GM23338 (cell line): ENCODE data around the gene PAF1. TPM values are rescaled to one million over a fixed set of nuclear protein-coding genes. Genes with fewer than 3 reads are reported as not detected.
A peak's percentile ranks its signal among the peaks of the same experiment; 100 is the strongest.

ENCODE experiments used
- ATAC-seq: fragments of 200-7000 bp; cut with Tn5 transposase; 3 replicates; pipeline ENCODE4 v1.9.1; 2020
- DNase-seq: peaks from one replicate; pipeline ENCODE4 v3.0.0-alpha.2; 2015; ENCODE audit warnings: low spot score
- H2AFZ ChIP-seq: fragments of 200-600 bp; sonication (generic); 2 replicates; pipeline ENCODE4 v1.8.0; 2016; ENCODE audit warnings: antibody characterized with exemption, mild to moderate bottlenecking, moderate library complexity
- H3F3A ChIP-seq: fragments of 200-600 bp; sonication (generic); replicated peaks from 2 replicates; pipeline ENCODE4 v1.8.0; 2017; ENCODE audit warnings: antibody characterized with exemption, mixed run types, low read depth
- H3K27ac ChIP-seq: fragments of 200-600 bp; sonication (generic); 2 replicates; pipeline ENCODE4 v1.6.1; 2016; ENCODE audit warnings: low read depth
- H3K27me3 ChIP-seq: fragments of 200-600 bp; sonication (generic); 2 replicates; pipeline ENCODE4 v1.8.0; 2016; ENCODE audit warnings: mild to moderate bottlenecking, mixed run types, moderate library complexity; ENCODE audit not compliant: insufficient read depth
- H3K36me3 ChIP-seq: fragments of 200-600 bp; sonication (generic); 2 replicates; pipeline ENCODE4 v1.8.0; 2016; ENCODE audit warnings: mild to moderate bottlenecking; ENCODE audit not compliant: insufficient read depth
- H3K4me1 ChIP-seq: fragments of 200-600 bp; sonication (generic); 2 replicates; pipeline ENCODE4 v1.8.0; 2016; ENCODE audit warnings: mild to moderate bottlenecking, moderate library complexity; ENCODE audit not compliant: insufficient read depth
- H3K4me2 ChIP-seq: fragments of 200-600 bp; sonication (generic); 2 replicates; pipeline ENCODE4 v1.7.1; 2017; ENCODE audit warnings: mixed run types
- H3K4me3 ChIP-seq: fragments of 200-600 bp; sonication (generic); 2 replicates; pipeline ENCODE4 v1.6.1; 2016; ENCODE audit warnings: mixed run types
- H3K79me2 ChIP-seq: fragments of 200-600 bp; sonication (generic); replicated peaks from 2 replicates; pipeline ENCODE4 v1.8.0; 2017; ENCODE audit warnings: mild to moderate bottlenecking; ENCODE audit not compliant: insufficient read depth
- H3K9me2 ChIP-seq: fragments of 200-600 bp; sonication (generic); 2 replicates; pipeline ENCODE4 v1.8.0; 2017; ENCODE audit not compliant: insufficient read depth
- H4K20me1 ChIP-seq: fragments of 200-600 bp; sonication (generic); replicated peaks from 2 replicates; pipeline ENCODE4 v1.8.0; 2017; ENCODE audit warnings: mild to moderate bottlenecking; ENCODE audit not compliant: insufficient read depth
- H3K27ac Mint-ChIP-seq: 2 replicates; pipeline ENCODE4 v1.8.0; 2020; ENCODE audit warnings: inconsistent platforms, mild to moderate bottlenecking, moderate library complexity, mixed read lengths
- H3K27me3 Mint-ChIP-seq: 3 replicates; pipeline ENCODE4 v1.8.0; 2022; ENCODE audit warnings: low read depth, mild to moderate bottlenecking, moderate library complexity, mixed read lengths, inconsistent platforms; ENCODE audit not compliant: insufficient read depth, poor library complexity
- H3K36me3 Mint-ChIP-seq: 3 replicates; pipeline ENCODE4 v1.8.0; 2021; ENCODE audit warnings: low read depth, mild to moderate bottlenecking, inconsistent platforms, moderate library complexity, mixed read lengths
- H3K4me1 Mint-ChIP-seq: 3 replicates; pipeline ENCODE4 v1.8.0; 2020; ENCODE audit warnings: mild to moderate bottlenecking, inconsistent platforms, mixed read lengths
- H3K4me3 Mint-ChIP-seq: 3 replicates; pipeline ENCODE4 v1.8.0; 2021; ENCODE audit warnings: moderate library complexity, mild to moderate bottlenecking, inconsistent platforms, mixed read lengths
- H3K9me3 Mint-ChIP-seq: 3 replicates; pipeline ENCODE4 v1.8.0; 2020; ENCODE audit warnings: moderate library complexity, mild to moderate bottlenecking, inconsistent platforms, mixed read lengths
- CREB1 ChIP-seq: fragments of 250-450 bp; sonication (Bioruptor Pico); IDR thresholded peaks from 2 replicates; pipeline ENCODE4 v1.5.0; 2020; ENCODE audit warnings: low read depth, mild to moderate bottlenecking, moderate library complexity
- EZH2 ChIP-seq: fragments of 200-600 bp; sonication (generic); IDR thresholded peaks from one replicate; pipeline ENCODE4 v1.8.0; 2017; ENCODE audit warnings: antibody characterized with exemption, mild to moderate bottlenecking, low read depth; ENCODE audit not compliant: unreplicated experiment
- JUNB ChIP-seq: IDR thresholded peaks from one replicate; pipeline ENCODE4 v1.6.1; 2016; ENCODE audit warnings: antibody characterized with exemption; ENCODE audit not compliant: unreplicated experiment
- STAT1 ChIP-seq: IDR thresholded peaks from one replicate; pipeline ENCODE4 v1.6.1; 2016; ENCODE audit warnings: antibody characterized with exemption; ENCODE audit not compliant: unreplicated experiment
- ZNF114 ChIP-seq: fragments of 250-450 bp; sonication (Bioruptor Pico); IDR thresholded peaks from 2 replicates; pipeline ENCODE4 v1.5.0; 2020; ENCODE audit warnings: mild to moderate bottlenecking, moderate library complexity
- ZNF462 ChIP-seq: fragments of 250-450 bp; sonication (Bioruptor Pico); IDR thresholded peaks from 2 replicates; pipeline ENCODE4 v1.5.0; 2020; ENCODE audit warnings: mild to moderate bottlenecking, moderate library complexity
- polyA plus RNA-seq: library from polyadenylated mRNA; unstranded; fragments of >200 nt; fragmentation: Nextera tagmentation; extraction: Ambion mirVana; gene quantifications from 2 replicates; pipeline ENCODE4 v1.2.1, GENCODE V29; 2016
- total RNA-seq: library from RNA; depleted of rRNA; stranded (reverse); fragments of >200 nt; shearing (Covaris generic); gene quantifications from 2 replicates; pipeline ENCODE4 v1.2.3, GENCODE V29; 2014

Gene PAF1
- total and polyA plus RNA-seq, 2 experiments from 2014 or later = 22.1 to 47.3 TPM

GRCh38 chr19:39438270-39438934 lies 47.5 kb upstream of the PAF1 start (continued):
- TF ChIP-seq ZNF462 (CRISPR knock-in tag) (no peak), STAT1 (no peak), ZNF114 (no peak)

- Histone ChIP-seq H3K9me2 (no peaks in the 10 kb centered on the region), H2AFZ (no peak overlapping the region), H3F3A (peaks cover 44% of the 10 kb centered on the region), H3K79me2 (peaks cover 27% of the 10 kb centered on the region), H3K27me3 (no peaks in the 10 kb centered on the region), H3K36me3 (peaks cover 34% of the 10 kb centered on the region), H4K20me1 (peaks cover 23% of the 10 kb centered on the region), H3K4me3 (peak overlapping the region; percentile 100), H3K4me2 (peak overlapping the region; percentile 89), H3K4me1 (peaks cover 18% of the 10 kb centered on the region), H3K27ac (peak overlapping the region; percentile 98)
- H3K4me3 Mint-ChIP-seq = peak overlapping the region; percentile 100
- no peak; the same call in 2 of the 3 replicates for ATAC-seq
- peaks cover 48% of the 10 kb centered on the region for H3K27me3 Mint-ChIP-seq
- peaks cover 39% of the 10 kb centered on the region for H3K4me1 Mint-ChIP-seq
- DNase-seq = peak; percentile 29
- no peak for TF ChIP-seq EZH2
- TF ChIP-seq JUNB = no peak
- no peak for TF ChIP-seq CREB1 (CRISPR knock-in tag)
- peaks cover 6% of the 10 kb centered on the region for H3K9me3 Mint-ChIP-seq
- peak overlapping the region; percentile 96 for H3K27ac Mint-ChIP-seq
- H3K36me3 Mint-ChIP-seq = peaks cover 45% of the 10 kb centered on the region
These were observed 45.4 kb upstream of the PAF1 start for GRCh38 chr19:39436350-39436716.
